C4-2B (cell line): ENCODE data around the gene CAMTA1.
A peak's percentile ranks its signal among the peaks of the same experiment; 100 is the strongest.

Experiments used
- H3K27ac ChIP-seq: fragments of 450-650 bp; 2 replicates; pipeline ENCODE4 v1.5.1; 2017
- ZFX ChIP-seq: fragments of 450-650 bp; IDR thresholded peaks from 2 replicates; pipeline ENCODE4 v1.6.1; 2017
- TF ChIP-seq, protein P1 (sequence below): fragments of 450-650 bp; conservative IDR thresholded peaks from 2 replicates; pipeline ENCODE4 v1.5.1; 2017; ENCODE audit warnings: mild to moderate bottlenecking

The CAMTA1 gene

GRCh38 chr1:7190261-7190660 lies 405.0 kb downstream of the CAMTA1 start:
- TF ChIP-seq, protein P1, sequence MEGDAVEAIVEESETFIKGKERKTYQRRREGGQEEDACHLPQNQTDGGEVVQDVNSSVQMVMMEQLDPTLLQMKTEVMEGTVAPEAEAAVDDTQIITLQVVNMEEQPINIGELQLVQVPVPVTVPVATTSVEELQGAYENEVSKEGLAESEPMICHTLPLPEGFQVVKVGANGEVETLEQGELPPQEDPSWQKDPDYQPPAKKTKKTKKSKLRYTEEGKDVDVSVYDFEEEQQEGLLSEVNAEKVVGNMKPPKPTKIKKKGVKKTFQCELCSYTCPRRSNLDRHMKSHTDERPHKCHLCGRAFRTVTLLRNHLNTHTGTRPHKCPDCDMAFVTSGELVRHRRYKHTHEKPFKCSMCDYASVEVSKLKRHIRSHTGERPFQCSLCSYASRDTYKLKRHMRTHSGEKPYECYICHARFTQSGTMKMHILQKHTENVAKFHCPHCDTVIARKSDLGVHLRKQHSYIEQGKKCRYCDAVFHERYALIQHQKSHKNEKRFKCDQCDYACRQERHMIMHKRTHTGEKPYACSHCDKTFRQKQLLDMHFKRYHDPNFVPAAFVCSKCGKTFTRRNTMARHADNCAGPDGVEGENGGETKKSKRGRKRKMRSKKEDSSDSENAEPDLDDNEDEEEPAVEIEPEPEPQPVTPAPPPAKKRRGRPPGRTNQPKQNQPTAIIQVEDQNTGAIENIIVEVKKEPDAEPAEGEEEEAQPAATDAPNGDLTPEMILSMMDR: no peak
- TF ChIP-seq ZFX: no peak
- H3K27ac ChIP-seq: no peak overlapping the region

- no peak overlapping the region for H3K27ac ChIP-seq
- TF ChIP-seq, protein P1: no peak
- TF ChIP-seq ZFX: no peak
These were observed 407.2 kb downstream of the CAMTA1 start for GRCh38 chr1:7192453-7192852.

GRCh38 chr1:7196036-7196911 lies 411.0 kb downstream of the CAMTA1 start:
- TF ChIP-seq ZFX: no peak
- TF ChIP-seq, protein P1: no peak
- no peak overlapping the region for H3K27ac ChIP-seq

DNA sequence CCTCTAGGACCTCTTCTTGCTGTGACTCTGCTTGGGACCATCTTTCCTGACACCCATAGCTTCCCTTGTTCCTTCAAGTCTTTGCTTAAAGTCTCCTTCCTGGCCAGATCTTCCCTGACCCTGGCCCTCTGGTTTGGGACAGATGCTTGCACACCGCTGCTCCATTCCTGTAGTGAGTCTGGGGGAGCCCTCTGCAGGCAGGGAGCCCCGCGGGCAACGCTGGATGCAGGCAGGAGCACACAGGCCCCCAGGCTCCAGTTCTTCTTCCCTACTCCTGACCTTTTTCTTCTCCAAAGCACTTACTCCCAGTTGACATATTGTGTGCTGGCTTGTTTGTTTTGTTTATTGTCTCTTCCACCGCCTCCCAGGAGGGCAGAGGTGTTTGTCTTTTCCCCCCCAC lies 413.4 kb downstream of the CAMTA1 start:
- H3K27ac ChIP-seq: peak overlapping the region; percentile 17
- TF ChIP-seq ZFX: no peak
- TF ChIP-seq, protein P1: no peak

DNA sequence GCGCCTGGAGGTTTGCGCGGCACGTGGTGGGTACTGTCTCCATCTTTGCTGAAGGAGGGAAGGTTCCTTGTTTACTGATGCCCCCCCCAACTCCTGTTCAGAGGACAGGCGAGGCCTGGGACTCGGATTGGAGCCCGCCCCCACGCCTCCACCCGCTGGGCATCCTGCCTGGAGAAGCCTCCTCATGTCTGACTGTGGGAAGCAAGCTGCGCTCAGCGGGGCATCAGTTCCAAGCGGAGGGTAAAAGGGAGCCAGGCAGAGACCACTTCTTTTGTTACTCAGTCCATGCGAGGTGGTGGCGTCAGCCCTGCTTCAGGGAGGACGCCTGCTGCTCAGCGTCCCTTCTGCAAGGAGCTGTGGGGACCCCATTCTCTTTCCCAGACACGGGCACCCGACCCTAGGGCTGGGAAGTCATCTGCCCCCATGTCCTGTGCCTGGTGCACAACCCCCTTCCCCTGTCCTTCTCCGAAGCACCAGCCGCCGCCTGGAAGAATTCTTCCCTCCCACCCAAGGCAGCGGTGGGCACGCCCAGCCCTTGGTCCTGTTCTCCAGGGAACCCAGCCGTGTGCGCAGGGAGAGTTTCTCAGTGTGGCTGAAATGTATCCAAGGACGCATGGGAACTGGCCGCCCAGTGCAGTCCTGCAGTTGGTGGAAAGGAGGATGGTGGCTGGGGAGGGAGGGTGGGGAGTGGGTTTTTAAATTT lies 414.0 kb downstream of the CAMTA1 start:
- H3K27ac ChIP-seq: peak overlapping the region; percentile 17
- TF ChIP-seq ZFX: no peak
- TF ChIP-seq, protein P1: no peak

DNA sequence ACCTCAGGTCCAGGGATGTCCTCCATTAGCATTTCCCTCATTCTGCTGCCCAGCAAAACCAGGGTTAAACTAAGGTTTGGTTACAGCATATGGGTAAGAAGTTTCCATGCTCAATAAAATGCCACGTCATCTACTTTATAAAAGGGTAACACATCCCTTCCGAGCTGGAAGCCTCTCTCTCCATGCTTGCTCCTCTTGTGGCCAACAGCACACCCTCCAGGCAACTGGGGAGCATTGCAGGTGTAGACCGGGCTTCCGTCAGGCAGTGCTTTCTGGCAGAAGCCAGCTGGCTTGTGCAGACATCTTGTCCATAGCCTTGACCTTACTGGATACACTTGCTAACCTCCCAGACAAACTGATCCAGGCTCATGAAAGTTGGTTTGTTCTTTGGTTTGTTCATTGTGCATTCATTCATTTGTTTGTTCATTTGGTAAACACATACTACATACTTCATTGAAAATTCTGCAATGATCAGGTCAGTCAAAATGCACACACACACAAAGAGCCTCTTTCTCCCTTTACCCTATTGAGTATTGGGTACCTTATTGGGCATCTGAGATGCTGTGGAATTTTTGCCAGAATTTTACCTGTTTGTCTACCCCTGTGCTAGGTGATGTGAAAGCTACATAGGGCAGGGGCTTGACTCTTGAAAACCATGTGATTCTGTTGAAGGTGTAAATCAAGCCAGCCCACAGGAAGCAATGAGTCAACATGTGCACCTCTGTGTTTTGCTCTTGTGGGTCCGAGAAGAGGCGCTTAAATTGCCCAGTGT lies 422.8 kb downstream of the CAMTA1 start:
- no peak overlapping the region for H3K27ac ChIP-seq
- TF ChIP-seq, protein P1: peak; percentile 88
- no peak for TF ChIP-seq ZFX
